TTC549 (cell line): ENCODE measurements around the gene SLC34A3.

ENCODE experiments used
- FAIRE-seq: peaks from 2 replicates; lab custom pipeline; 2012; peaks lifted over from hg19 to GRCh38; lab: Jason Lieb, UNC

SLC34A3 gene

DNA sequence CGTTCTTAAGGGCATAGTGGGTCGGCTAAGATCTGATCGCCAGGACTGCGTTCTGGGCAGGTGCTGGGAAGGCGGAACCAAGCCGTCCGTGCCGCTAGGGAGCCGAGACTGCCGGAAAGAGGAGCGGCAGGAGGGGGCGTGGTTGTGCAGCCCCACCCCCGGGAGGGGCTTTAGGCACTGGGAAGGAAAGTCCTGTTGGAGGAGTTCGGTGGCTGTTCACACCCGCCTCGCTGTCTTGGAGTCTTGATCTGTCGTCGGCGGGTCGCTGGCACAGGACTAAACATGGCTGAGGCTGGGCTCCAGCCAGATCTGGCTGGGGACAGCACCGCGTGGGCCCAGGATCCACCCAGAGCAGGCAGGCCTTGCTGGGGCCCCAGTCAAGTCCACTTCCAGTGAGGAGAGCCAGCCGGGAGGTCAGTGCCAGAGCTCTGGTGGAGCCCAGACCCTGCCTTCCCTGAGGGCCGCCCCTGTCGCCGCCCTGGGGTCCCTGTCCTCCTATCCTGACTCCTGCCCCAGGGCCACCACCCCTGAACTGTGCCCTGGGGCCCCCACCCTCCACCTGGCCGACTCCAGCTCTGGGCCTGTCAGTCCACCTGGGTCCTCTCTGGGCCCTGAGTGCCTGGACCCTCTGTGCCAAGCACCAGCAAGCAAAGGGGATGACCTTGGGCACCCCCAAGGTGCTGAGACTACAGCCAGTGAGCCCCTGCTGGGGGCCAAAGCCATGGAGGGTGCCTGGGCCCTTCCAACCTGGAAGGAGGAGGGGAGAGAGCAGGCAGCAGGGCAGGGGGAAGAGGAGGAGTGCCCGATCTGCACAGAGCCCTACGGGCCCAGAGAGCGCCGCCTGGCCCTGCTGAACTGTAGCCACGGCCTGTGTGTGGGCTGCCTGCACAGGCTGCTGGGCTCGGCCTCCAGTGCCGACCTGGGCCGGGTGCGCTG is 13.2 kb upstream of the SLC34A3 start:
- no peak for FAIRE-seq

DNA sequence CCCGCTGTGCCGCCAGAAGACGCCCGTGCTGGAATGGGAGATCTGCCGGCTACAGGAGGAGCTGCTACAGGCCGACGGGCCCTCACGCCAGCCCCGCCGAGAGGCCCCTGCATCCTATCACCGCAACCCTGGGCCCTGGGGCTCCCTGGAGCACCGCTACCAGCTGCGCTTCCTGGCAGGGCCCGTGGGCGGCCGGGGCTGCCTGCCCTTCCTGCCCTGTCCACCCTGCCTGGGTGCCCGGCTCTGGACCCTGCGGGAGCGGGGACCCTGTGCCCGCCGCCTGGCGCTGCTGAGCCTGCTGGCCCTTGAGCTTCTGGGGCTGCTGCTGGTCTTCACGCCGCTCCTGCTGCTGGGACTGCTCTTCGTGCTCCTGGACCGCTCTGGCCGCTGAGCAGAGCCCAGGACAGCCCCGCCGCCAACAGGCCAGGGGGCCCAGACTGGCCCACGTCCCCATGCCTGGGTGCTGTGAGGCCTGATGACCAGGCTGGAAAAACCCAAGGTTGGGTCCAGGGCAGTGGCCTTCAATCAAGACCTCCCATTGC is 12.4 kb upstream of the SLC34A3 start:
- no peak for FAIRE-seq

DNA sequence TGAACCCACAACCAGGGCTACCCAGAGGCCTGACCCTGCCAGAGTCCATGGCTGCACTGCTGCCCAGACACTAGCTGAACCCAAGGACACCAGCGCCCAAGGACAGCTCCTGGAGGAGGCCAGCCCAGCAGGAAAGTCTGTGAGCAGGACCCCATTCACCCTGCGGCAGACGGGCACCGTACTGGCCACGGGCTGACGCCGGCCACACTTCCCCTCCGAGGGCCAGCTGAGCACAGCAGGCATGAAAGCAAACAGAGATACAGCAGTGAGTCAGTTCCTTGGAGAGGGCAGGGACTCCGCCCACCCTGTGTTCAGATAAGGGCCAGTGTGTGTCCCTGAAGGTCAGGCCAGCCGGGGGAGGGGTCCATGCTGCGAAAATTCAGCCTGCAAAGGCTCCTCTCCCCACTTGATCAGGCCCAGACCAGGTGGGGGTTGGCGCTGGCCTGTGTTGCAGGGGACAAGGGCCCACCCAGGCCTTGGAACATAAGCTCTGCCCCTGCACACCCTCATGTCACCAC is 11.9 kb upstream of the SLC34A3 start:
- FAIRE-seq = no peak

DNA sequence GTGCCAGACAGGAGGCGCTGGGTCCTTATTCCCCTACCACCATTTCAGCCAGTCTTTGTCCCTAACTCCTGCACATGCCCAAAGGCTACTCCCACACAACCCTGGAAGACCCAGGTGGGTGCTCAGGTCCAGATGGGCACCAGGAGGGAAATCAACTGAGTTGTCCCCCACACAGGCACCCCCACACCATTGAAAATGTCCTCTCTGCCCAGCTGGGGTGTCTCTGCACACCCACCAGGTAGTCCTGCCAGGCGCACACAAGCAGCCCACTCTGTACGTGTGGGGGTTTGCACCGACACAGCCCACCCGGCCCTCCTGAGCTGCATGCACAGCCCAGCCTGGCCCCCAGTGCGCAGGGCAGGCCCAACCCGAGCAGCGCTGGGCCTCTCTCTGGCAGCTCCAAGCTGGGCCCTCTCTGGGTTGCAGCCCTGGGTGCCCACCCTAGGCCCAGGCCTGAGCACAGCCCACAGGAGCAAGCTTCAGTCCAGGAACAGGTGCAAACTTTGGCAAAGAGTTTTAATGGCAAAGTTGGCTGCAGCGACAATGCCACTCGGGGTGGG is 10.9 kb upstream of the SLC34A3 start:
- FAIRE-seq = no peak

DNA sequence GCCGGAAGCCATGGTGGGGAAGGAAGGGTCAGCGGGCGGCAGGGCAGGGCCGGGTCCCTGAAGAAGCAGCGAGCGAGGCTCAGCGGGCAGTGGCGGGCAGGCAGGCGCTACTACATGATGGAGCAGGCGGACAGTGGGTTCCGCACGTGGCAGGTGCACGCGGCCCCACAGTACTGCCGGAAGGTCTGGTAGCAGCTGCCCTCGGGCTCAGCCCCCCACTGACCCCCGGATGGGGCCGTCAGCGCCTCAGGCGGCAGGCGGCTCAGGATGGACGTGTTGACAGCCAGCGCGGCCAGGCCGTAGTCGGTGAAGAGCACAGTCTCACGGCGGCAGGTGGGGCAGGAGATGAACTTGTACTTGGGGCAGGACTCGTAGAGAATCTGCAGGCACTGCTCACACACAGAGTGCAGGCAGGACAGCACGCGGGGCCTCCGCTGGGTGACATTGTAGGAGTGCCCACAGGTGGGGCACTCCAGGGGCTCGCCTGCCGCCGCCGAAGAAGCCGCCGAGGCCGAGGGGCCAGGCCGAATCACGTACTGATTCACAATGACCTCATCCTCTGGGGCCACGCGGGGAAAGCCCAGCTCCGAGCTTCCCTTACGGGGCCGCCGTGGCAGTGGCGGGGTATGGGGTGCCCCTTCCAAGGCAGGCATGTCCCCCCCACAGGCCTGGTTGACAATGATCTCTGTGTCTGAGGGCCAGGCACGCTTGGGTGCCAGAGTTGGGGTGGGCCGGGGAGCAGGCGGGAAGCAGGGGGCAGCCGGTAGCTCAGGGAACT is 10.2 kb upstream of the SLC34A3 start:
- no peak for FAIRE-seq

DNA sequence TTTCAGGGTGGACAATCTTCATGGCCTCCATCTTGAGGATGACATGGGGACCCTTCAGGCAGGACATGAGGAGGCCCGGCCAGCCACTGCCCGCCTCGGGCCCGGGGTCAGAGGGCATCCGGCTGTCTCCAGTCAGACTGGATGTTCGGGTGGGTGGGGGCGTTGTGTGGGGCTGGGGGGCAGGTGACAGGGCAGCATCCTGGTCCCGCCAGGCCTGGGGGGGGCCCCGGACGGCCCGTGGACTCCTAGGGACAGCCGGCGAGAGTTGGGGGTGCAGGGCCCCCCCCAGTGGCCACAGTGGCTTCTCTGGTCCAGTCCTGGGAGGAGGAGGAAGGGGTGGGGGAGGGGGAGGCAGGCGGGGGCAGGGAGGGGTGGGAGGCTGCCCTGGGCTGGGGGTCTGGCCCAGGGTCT is 9.6 kb upstream of the SLC34A3 start:
- FAIRE-seq = no peak

DNA sequence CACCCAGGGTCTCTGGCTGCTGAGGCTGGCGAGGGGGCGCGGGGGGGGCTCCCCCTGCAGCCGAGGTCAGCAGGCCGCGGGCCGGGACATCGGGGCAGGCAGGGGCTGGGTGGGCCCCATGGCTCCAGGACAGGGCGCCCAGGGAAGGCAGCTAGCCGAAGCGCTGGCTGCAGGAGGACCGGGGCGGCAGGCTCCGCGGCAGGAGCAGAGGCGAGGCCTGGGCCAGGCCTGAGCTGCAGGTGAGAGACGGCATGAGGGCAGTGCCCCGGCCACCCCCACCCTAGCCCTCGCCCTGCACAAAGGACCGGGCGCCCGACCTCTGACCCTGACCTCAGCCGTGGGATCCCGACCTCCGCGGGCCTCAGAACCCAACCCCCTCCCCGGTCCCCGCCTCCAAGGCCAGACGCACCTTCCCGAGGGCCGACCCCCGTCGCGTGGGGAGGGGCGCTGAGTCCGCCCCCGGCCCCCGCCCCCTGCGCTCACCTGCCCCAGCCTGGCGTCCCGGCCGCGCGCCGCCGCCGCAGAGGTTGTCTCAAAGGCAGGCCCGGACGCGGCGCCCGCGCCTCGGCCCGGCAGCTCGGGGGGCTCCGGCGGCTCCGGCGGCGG is 9.1 kb upstream of the SLC34A3 start:
- no peak for FAIRE-seq

DNA sequence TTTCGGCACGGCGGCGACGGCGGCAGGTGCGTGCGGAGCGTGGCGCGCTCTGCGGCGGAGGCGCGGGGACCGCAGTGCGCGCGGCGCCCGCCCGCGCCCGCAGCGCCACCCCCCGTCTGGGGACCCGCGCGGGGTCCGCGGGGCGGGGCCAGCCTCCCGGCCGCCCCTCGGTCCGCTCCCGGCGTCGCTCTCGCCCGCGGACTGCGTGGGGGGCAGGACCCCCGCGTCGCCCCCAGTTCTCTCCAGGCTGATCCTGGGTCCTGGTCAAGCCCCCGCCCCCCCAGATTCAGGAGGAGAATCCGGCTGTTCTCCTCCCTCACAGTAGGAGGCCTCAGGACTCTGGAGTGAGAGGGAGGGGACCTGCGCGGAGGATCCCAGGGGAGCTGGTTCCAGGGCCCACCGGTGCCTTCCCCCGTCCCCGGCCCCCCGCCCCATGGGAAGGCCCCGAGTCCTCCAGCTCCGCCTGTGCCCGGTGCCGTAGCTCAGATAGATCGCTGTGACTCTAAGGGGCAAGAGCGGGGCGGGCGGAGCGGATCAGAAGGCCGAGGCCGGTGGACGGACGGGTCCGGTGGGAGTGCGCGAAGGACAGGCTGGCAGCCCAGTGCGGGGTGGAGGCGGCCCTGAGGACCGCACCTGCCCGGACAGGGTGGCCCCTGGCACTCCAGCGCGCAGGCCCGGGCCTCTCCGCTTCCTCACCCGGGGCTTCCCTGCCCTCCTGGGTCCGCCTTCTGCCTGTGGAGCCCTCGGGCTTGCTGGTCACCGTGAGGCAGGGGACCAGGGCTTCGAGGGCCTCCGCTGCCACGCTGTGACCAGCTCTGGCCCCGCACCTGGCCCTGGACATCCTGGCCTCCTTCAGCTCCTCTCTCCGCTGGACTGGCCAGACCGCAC is 8.3 kb upstream of the SLC34A3 start, which contains the start of gene RNF208:
TSS of gene RNF208 (minus strand) at position 51 of the 888 bp plus-strand sequence. CDS start 1,028 bp downstream, outside the sequence.
- FAIRE-seq = no peak

DNA sequence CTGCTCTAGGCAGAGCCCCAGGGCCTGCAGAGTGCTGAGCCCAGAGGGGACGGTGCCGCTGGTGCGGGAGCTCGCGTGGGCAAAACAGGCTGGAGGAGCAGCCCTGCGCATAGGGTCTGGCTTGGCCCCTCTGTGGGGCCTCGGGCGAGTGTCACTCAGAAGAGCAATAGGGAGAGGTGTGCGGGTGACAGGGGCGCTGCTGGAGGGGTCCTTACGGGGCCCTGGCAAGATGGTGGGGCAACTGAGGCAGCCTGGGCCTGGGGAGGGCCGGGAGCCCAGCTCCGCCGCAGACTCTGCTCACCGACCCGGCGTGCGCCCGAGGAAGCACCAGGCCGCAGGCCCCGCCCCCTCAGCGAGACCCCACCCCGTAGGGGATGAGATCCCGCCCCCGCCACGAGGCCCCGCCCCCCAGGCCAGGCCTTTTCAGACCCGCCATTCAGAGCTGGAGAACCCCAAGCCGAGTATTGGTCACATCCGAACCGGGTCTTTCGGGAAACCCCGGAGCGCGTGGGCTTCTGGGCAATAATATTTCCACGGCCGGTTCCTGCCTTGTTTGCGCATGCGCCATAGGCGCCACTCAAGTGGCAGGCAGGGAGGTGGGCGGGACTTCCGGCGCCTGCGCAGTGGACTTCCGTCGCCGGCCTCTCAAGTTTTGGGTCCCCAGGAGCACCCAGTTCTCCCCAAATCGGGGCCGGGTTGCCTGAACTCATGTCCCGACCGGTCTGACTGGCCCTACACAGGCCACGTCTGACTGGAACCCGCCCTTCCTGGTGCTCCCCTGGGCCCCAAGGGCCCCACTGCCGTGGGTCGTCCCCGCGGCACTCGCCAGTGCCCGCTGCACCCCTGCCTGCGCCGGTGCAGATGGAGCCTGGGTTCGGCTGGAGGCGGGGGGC is 7.4 kb upstream of the SLC34A3 start:
- FAIRE-seq = peak; percentile 86

DNA sequence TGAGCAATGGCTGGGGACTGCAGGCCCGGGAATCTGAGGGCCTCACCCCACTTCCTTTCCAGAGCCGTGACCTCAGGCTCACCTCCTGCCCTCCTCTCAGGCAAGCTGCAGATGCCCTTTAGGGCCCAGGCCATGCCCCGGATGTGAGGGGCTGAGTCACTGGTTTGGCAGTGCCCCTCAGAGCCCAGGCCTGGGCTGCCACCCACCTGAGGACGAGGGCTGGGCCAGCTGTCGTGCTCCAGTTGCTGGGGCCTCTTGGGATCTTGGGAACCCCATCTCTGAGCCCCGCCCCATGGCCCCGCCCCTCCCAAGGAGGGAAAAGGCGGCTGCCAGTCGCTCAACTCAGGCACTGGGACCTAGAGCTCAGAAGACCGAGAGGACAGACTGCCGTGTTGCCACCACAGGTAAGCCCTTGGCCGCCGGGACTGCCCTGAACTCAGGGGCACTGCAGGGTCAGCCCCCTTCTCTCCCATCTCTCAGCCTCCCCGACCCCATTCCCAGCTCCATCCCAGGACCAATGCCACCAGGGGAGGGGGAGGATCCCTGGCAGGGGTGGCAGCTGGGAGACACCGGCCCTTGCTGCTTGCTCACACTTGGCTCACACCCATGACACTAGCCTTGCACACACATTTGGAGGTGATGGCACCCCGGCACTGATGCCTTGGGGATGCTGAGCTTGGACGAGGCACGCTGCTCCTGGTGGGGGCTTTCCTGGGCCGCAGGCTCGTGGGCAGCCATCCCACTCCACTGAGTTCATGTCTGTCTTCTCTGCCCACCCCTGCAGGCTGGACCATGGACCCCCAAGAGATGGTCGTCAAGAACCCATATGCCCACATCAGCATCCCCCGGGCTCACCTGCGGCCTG is 5.6 kb upstream of the SLC34A3 start, which contains the start of gene CYSRT1:
TSS of gene CYSRT1 (plus strand) at position 345 of the 865 bp plus-strand sequence. CDS start at position 793, 448 bp downstream.
- FAIRE-seq = no peak

DNA sequence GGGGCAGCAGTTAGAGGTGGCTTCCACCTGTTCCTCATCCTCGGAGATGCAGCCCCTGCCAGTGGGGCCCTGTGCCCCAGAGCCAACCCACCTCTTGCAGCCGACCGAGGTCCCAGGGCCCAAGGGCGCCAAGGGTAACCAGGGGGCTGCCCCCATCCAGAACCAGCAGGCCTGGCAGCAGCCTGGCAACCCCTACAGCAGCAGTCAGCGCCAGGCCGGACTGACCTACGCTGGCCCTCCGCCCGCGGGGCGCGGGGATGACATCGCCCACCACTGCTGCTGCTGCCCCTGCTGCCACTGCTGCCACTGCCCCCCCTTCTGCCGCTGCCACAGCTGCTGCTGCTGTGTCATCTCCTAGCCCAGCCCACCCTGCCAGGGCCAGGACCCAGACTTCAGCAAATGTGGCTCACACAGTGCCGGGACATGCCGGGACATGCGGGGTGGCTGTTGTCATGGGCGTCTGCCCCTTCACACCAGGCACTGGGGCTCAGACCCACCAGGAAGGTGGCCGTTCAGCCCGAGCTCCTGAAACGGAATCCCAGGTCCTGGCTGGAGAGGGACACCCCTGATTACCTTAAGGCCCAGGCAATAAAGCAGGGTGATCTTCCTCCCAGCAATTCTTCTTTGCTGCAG is 4.9 kb upstream of the SLC34A3 start:
- no peak for FAIRE-seq

DNA sequence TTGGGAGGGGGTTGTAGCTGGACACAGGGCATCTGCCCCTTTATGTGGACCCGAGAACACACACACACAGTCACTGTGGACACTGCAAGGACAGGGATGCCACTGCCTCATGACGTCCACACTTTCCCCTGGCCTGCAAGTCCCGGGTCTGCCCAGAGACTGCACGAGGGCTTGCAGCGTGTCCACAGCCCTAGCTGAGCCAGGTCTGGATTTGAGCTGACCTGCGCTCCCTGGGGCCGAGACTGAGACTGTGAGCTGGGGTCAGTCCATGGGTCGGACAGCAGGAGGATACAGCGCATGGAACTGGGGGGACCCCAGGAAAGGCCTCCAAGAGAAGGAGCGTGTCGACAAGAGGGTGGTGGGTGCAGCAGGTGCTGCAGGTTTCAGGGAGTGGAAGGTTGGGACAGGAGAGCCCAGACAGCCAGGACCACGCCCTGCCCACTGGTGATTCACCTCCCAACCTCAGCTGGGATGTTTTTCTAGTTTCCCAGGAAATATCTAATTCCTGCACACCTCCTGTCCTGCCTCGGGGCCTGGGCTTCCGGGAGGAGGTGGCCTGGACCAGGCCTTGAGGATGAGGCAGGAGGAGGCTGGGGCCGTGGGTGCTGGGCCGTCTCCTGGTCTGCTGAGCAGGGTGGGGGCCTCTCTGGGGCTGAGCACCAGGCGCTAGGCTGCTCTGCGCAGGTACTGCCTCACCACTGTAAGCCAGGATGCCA is 4.2 kb upstream of the SLC34A3 start:
- no peak for FAIRE-seq

DNA sequence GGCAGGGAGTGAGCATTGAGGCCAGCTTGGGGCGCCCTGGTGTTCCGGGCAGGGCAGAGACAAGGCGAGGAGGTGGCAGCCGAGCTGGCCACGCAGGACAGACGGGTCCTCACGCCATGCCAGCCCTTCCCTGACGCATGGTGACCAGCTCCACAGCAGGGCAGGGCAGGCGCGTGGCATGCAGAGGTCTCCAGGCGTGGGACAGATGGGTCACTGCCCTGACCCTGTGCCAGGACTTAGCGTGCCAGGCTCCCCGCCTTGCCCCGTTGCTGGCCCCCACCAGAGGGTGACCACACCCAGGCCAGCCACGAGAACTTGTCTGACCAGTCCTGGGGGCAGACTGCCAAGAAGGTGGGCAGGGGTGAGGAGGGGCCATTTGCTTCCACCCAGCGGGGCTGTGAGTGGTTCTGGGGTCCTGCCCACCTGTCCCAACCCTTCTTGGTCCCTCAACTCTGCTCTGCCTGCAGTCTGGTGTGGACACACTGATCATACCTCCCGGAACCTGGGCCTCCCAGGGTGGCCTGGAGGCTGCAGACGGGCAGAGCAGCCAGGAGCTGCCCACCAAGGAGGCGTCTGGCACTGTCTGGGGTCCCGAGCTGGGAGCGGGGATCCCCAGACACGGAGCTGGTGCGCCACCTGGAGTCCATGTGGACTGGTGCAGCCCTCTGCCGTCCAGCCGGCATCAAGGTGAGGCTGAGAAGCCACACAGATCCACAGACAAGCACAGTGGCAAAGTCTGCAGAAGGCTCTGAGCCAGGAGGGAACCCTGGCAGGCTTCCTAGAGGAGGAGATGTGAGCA is 3.4 kb upstream of the SLC34A3 start, which contains the start of gene RNF224:
TSS of gene RNF224 (plus strand) at position 449 of the 799 bp plus-strand sequence. CDS start 834 bp downstream, outside the sequence.
- no peak for FAIRE-seq

DNA sequence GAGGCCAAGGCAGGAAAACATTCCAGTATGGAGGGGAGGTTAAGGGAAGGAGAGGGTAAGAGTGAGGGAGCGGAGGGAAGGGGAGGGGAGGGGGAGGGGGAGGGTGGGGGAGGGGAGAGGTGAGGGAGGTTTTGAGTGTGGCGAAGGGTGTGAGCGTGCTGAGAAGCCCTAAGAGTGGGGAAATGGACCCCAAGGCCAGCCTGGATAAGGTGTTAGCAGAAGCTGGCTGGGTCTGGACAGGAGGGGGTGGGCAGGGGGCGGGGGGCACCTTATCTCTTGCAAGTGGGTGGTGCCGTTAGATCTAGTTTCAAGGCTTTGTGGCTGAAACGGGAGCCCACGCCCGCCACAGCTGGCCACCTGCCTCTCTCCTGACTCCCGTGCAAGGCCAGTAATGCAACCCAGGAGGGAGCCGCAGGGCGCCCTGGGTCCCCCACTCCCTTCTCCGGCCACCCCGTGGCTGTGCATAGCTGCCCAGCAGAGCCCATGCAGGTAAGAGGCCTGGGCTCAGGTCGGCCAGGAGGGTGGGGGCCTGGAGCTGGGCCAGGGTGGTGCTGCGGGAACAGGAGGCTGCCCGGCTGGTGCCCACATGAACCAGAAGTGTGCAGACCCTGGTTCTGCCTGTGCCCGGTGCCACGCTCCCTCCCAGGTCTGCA is 2.7 kb upstream of the SLC34A3 start:
- FAIRE-seq = no peak

DNA sequence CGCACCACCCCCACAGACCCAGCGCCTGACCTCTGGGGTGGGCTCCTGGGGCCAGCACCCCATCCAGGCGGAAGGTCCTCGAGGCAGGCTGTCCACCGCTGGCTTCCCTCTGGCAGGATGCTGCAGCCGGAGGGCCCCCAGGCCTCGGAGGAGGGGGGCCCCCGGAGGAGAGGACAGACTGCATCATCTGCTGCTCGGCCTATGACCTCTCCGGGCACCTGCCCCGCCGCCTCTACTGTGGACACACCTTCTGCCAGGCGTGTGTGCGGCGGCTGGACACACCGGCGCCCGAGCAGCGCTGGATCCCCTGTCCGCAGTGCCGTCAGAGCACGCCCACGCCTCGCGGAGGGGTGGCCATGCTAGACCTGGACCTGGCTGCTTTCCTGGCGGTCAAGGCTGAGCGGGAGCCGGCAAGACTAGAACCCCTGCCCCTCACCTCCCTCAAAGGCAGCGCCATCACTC is 2.2 kb upstream of the SLC34A3 start:
- FAIRE-seq = no peak
